Heart left ventricle (tissue), 16 donors: ENCODE results near the gene FAM20C. TPM values are rescaled to one million over a fixed set of nuclear protein-coding genes. Genes with fewer than 3 reads are reported as not detected.
A peak's percentile ranks its signal among the peaks of the same experiment; 100 is the strongest.
"Not testable (repeated sequence)": the region's sequence is repeated elsewhere in the genome, so short reads cannot be mapped to it uniquely, and the experiment has no call there.

ENCODE experiments used
- ATAC-seq, 4 donors: fragments of 200-7000 bp; cut with Tn5 transposase; one replicate each; pipeline ENCODE4 v1.9.1; 2020 to 2022; ENCODE audit warnings: moderate library complexity in 4 of 4, mild to moderate bottlenecking in 3 of 4, moderate number of reproducible peaks in 1 of 4
- DNase-seq, 5 donors: peaks; one replicate each; pipeline ENCODE4 v3.0.0-alpha.2; 2020
- H3K27ac ChIP-seq, 12 donors: fragments of 200-600 bp; sonication (generic) in 4 of 12; one replicate each; pipeline versions ENCODE4 v1.5.0 to v1.8.0; 2016 to 2022; ENCODE audit warnings: mild to moderate bottlenecking in 2 of 12
- H3K27me3 ChIP-seq, 9 donors: fragments of 200-600 bp; sonication (generic) in 2 of 9; one replicate each; pipeline versions ENCODE4 v1.5.1 to v1.8.0; 2016 to 2022; ENCODE audit warnings: mild to moderate bottlenecking in 3 of 9
- H3K36me3 ChIP-seq, 9 donors: fragments of 200-600 bp; sonication (generic) in 2 of 9; one replicate each; pipeline versions ENCODE4 v1.5.0 to v1.8.0; 2018 to 2022; ENCODE audit warnings: mild to moderate bottlenecking in 2 of 9
- H3K4me1 ChIP-seq, 12 donors: fragments of 200-600 bp; sonication (generic) in 4 of 12; one replicate each; pipeline versions ENCODE4 v1.5.0 to v1.8.0; 2016 to 2022; ENCODE audit warnings: mild to moderate bottlenecking in 3 of 12
- H3K4me3 ChIP-seq, 12 donors: fragments of 200-600 bp; sonication (generic) in 4 of 12; one replicate each; pipeline versions ENCODE4 v1.5.0 to v1.8.0; 2017 to 2022; ENCODE audit warnings: mild to moderate bottlenecking in 9 of 12, moderate library complexity in 4 of 12
- H3K9me3 ChIP-seq, 12 donors: fragments of 200-600 bp; sonication (generic) in 4 of 12; one replicate each; pipeline versions ENCODE4 v1.5.0 to v1.8.0; 2016 to 2022; ENCODE audit warnings: mild to moderate bottlenecking in 1 of 12
- POLR2A ChIP-seq, 2 donors: fragments of 450-650 bp; IDR thresholded peaks; one replicate each; pipeline ENCODE4 v1.6.1; 2017; ENCODE audit warnings: antibody characterized with exemption in 2 of 2, mild to moderate bottlenecking in 2 of 2, moderate library complexity in 2 of 2
- WGBS, 4 donors: extraction: QIAGEN DNeasy Blood & Tissue Kit in 2 of 4; methylation state at CpG; one replicate each; pipeline versions ENCODE4 v1.1.5 to v1.1.7; 2013 to 2018; 5-methylcytosine and 5-hydroxymethylcytosine counted together
- intact Hi-C, 10 donors: fragments of 100-400 bp; cut with DNase I; formaldehyde crosslinking; loops; one replicate each; pipeline versions ENCODE4 v1.11.1 to v1.14.2; 2022
- polyA plus RNA-seq, 2 donors: library from polyadenylated mRNA; stranded (reverse); fragments of 200-250 nt; gene quantifications; one replicate each; pipeline ENCODE4 v1.2.3, GENCODE V29; 2013
- total RNA-seq, 9 donors: library from RNA; depleted of rRNA in 2 of 9; stranded (reverse); fragments of >200 nt in 2 of 9; fragmentation: NEBNext Ultra II Directional in 3 of 9; extraction: Animal tissue kit (Norgen Biotek cat#: 25700) in 3 of 9; gene quantifications; one replicate each; pipeline versions ENCODE4 v1.1.0 to v1.2.4, GENCODE V29; 2016 to 2023
- TF ChIP-seq, protein P1 (sequence below), 12 donors: fragments of 200-600 bp; sonication (generic) in 4 of 12; IDR thresholded peaks; one replicate each; pipeline versions ENCODE4 v1.5.0 to v1.8.0; 2018 to 2022; ENCODE audit warnings: antibody characterized with exemption in 12 of 12, mild to moderate bottlenecking in 5 of 12
- donor health status: ischemic (EF 13 %, LVEDD 7.1; RV severe dilation, severe dysfunction).
- donor health status: healthy with polysubstance abuse.
- donor health status: DM: no; HTN: yes; CAD: no.
- donor health status: DM: no; HTN: no; CAD: no.
- donor health status: ischemic (EF 25% LVEDD 6.9; RV normal size, moderate dysfunction).
- donor health status: ischemic (EF 25% LVEDD 5.7; RV mildly dilated, moderate dysfunction).
- donor health status: healthy.
- donor health status: DM: yes; HTN: yes; CAD: no.
- donor health status: ischemic (EF 35%, LVEDD 5.7; RV mildly dilated, moderate dysfunction).
- donor health status: nonischemic (EF 11% LVEDD 7.7; RV severe dilation, severe dysfunction).
- donor health status: DM: yes; HTN: yes; CAD: no.
- donor health status: PGD.
- donor health status: ischemic (EF 29% LVEDD 5.4; RV normal size, mild dysfunction).
- donor health status: nonischemic (EF 23%, LVEDD 6.1; RV moderate dilation, normal function).

Gene FAM20C
- total and polyA plus RNA-seq, 11 donors = 11.1 to 52.0 (median 21.0) TPM

DNA sequence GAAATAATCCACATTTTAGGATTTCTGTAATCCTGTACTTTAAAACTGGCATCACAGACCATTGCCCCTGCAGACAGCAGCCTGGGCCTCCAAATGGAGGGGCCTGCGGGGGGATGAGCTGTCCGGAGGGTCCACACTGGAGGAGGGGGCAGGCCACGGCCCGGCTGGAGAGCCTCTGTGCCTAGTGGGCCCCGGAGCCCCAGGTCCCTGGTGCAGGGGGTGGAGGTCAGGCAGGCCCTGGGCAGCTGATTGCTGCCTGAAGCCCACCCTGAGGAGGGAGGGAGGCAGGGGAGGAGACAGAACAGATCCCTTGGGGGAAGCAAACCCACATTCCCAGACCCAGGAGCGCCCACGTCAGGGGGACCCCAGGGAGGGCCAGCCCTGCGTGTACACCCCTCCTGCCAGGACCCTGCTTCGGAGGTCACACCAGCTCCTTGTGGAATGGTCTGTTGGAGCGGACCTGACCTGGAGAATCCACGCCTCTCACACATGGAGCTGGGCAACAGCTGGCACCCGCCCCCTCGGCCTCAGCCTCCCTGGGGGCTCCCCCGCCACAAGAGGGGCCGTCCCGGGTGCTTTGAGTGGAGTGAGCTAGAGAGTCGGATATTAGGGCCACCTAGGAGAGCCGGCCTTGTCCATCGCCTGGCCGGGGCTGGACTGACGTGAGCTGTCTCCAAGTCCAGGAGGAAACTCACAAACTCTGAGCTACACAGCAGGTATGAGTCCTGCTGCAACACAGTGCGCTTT, 12.2 kb upstream of the FAM20C start:
- WGBS, 4 donors = 82 to 90% (median 89%) methylated on average over 20 to 22 of the region's 22 CpGs
- ATAC-seq (no peak), DNase-seq (no peak)
- TF ChIP-seq POLR2A (IDR thresholded peaks at IDR 0.05) = no peak
- TF ChIP-seq, protein P1, sequence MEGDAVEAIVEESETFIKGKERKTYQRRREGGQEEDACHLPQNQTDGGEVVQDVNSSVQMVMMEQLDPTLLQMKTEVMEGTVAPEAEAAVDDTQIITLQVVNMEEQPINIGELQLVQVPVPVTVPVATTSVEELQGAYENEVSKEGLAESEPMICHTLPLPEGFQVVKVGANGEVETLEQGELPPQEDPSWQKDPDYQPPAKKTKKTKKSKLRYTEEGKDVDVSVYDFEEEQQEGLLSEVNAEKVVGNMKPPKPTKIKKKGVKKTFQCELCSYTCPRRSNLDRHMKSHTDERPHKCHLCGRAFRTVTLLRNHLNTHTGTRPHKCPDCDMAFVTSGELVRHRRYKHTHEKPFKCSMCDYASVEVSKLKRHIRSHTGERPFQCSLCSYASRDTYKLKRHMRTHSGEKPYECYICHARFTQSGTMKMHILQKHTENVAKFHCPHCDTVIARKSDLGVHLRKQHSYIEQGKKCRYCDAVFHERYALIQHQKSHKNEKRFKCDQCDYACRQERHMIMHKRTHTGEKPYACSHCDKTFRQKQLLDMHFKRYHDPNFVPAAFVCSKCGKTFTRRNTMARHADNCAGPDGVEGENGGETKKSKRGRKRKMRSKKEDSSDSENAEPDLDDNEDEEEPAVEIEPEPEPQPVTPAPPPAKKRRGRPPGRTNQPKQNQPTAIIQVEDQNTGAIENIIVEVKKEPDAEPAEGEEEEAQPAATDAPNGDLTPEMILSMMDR (IDR thresholded peaks at IDR 0.05) = no peak
- no peaks in the 10 kb centered on the region for H3K9me3 ChIP-seq
- intact Hi-C loops = no loop called here
- H3K4me3 ChIP-seq = no peak overlapping the region
- no peaks in the 10 kb centered on the region for H3K27me3 ChIP-seq
- H3K4me1 ChIP-seq = peaks cover 0 to 19% (median 6%) of the 10 kb centered on the region in 12 donors
- H3K36me3 ChIP-seq = no peaks in the 10 kb centered on the region
- H3K27ac ChIP-seq = peak overlapping the region in 6 of 12 donors; percentile 26 to 72 (median 55)

DNA sequence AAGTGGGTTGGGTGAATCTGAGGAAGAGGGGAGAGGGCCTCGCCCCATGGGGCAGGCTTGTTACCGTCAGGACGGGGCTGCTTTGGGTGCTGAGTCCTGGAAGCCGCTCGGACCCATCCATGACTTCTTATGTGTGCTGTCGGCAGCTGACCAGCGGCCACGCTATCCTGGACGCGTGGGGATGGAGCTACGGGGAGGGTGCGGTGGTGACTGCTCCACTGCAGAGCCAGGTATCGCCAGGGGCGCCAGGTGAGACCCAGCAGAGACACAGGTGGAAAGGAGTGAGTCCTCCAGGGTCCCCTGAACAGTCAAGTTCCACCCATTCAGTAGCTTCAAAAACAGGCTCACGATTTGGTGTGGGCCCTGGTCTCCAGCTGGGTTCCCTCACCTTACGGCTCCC, 10.6 kb upstream of the FAM20C start:
- intact Hi-C loops = no loop called here
- Histone ChIP-seq H3K36me3 (no peaks in the 10 kb centered on the region), H3K27me3 (no peaks in the 10 kb centered on the region), H3K9me3 (no peaks in the 10 kb centered on the region), H3K27ac (no peak overlapping the region), H3K4me3 (no peak overlapping the region), H3K4me1 (peaks cover 0 to 19% (median 6%) of the 10 kb centered on the region in 12 donors)
- ATAC-seq = no peak
- 87 to 92% (median 89%) methylated on average over 15 to 16 of the region's 16 CpGs for WGBS, 4 donors
- TF ChIP-seq, protein P1 (IDR thresholded peaks at IDR 0.05) = no peak
- no peak for TF ChIP-seq POLR2A (IDR thresholded peaks at IDR 0.05)
- no peak for DNase-seq

DNA sequence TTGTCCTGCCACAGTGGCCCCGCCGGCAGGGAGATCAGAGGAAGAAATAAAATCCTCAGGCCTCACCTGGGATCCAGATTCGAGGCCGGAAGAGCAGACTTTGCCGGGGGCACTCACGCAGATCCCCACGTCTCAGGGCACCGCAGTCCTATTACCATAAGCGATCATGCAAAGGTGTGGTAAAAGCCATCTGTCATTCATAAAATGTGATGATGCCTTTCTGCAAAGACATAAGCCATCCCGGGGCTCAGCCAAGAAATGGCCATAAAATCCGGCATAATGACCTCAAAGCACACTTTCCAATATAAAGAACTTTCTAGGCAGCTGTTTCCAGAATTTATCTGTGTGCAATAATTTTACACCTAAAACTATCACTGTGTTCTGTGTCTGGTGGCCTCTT, 9.9 kb upstream of the FAM20C start:
- H3K9me3 ChIP-seq, ATAC-seq, H3K27ac ChIP-seq, DNase-seq, H3K27me3 ChIP-seq, H3K36me3 ChIP-seq, intact Hi-C loops, H3K4me3 ChIP-seq: not testable (repeated sequence)
- 64 to 96% (median 89%) methylated on average over 2 to 4 of the region's 11 CpGs for WGBS, 4 donors
- peaks cover 0 to 19% (median 6%) of the 10 kb centered on the region in 12 donors for H3K4me1 ChIP-seq

DNA sequence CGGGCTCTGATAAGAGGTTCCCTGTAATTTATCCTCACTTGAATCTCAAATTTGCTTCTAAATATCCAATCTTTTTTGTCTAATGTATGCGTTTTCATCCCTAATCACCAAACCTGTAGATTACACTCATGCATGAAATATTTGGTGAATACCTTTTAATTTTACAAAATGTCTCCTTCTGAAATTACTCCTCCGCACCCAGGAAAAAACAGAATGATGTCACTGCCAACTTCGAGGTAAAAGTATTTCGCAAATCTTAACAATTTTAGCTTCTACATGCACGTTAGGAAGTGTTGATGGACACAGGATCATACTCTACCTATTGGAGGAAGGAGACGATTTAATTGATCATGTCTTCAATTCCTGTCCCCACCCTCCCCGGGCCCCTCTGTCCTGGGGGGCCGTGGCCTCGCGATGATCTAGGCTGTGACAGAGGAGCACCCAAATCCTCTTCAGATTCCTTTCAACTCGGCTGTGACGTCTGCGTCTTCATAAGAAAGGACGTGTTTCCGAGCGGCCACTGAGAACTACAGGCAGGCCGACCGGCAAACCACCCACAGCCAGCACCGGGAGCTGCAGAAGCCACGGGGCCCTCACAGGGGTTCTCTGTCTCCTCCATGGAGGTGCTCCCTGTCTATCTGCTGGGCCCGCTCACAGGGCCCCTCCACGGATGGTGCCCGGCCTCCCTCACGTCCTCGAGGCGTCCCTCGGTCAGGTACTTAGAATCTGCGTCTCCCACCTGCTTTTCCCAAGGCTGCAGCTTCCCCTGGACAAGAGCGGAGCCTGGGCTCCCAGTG, 8.7 kb upstream of the FAM20C start:
- WGBS, 4 donors = 84 to 86% (median 85%) methylated on average over 25 to 30 of the region's 30 CpGs
- no peak overlapping the region for H3K27ac ChIP-seq
- no peak for DNase-seq
- TF ChIP-seq, protein P1 (IDR thresholded peaks at IDR 0.05) = no peak
- TF ChIP-seq POLR2A (IDR thresholded peaks at IDR 0.05) = no peak
- ATAC-seq = no peak
- no peaks in the 10 kb centered on the region for H3K9me3 ChIP-seq
- intact Hi-C loops = no loop called here
- H3K36me3 ChIP-seq = no peaks in the 10 kb centered on the region
- H3K27me3 ChIP-seq = no peaks in the 10 kb centered on the region
- H3K4me3 ChIP-seq = no peak overlapping the region
- peaks cover 0 to 16% (median 6%) of the 10 kb centered on the region in 12 donors for H3K4me1 ChIP-seq
